SU-DHL-6 (cell line): ENCODE measurements around the gene CPED1.

ENCODE experiments used
- H2AFZ ChIP-seq: fragments of 200-600 bp; sonication (generic); 2 replicates; pipeline ENCODE4 v1.6.1; 2014; ENCODE audit warnings: low read depth, mild to moderate bottlenecking, moderate library complexity, mixed read lengths, antibody characterized with exemption, low read length; ENCODE audit not compliant: severe bottlenecking
- H3F3A ChIP-seq: fragments of 200-600 bp; shearing (Covaris generic); 2 replicates; pipeline ENCODE4 v1.6.0; 2016; ENCODE audit warnings: antibody characterized with exemption, mild to moderate bottlenecking; ENCODE audit not compliant: insufficient read depth
- H3K27ac ChIP-seq: fragments of 200-600 bp; sonication (generic); 2 replicates; pipeline ENCODE4 v1.5.1; 2016; ENCODE audit warnings: low read depth, mild to moderate bottlenecking, low read length, moderate library complexity, mixed read lengths
- H3K27me3 ChIP-seq: fragments of 200-600 bp; sonication (generic), shearing (Covaris generic); 2 replicates; pipeline ENCODE4 v1.6.0; 2014; ENCODE audit warnings: mild to moderate bottlenecking, low read length
- H3K36me3 ChIP-seq: fragments of 200-600 bp; sonication (generic); 2 replicates; pipeline ENCODE4 v1.6.1; 2014; ENCODE audit warnings: mild to moderate bottlenecking, low read length, mixed read lengths
- H3K4me2 ChIP-seq: fragments of 300-600, 200-600 bp; shearing (Covaris generic), sonication (generic); 2 replicates; pipeline ENCODE4 v1.6.0; 2014; ENCODE audit warnings: low read length, low read depth, mild to moderate bottlenecking; ENCODE audit not compliant: poor library complexity, severe bottlenecking
- H3K4me3 ChIP-seq: fragments of 200-600 bp; sonication (generic); 2 replicates; pipeline ENCODE4 v1.5.1; 2014; ENCODE audit warnings: antibody characterized with exemption, low read length, mild to moderate bottlenecking, mixed read lengths; ENCODE audit not compliant: insufficient read depth, poor library complexity, severe bottlenecking
- H3K79me2 ChIP-seq: fragments of 200-600 bp; sonication (generic); 2 replicates; pipeline ENCODE4 v1.6.1; 2014; ENCODE audit warnings: mild to moderate bottlenecking, low read length, moderate library complexity; ENCODE audit not compliant: insufficient read depth
- H3K9ac ChIP-seq: fragments of 200-600 bp; sonication (generic); 2 replicates; pipeline ENCODE4 v1.7.0; 2014; ENCODE audit warnings: mild to moderate bottlenecking, low read length
- H3K9me2 ChIP-seq: fragments of 200-600 bp; sonication (generic); replicated peaks from 2 replicates; pipeline ENCODE4 v1.6.1; 2014; ENCODE audit warnings: low read length; ENCODE audit not compliant: insufficient read depth
- H3K9me3 ChIP-seq: fragments of 200-600 bp; sonication (generic); 2 replicates; pipeline ENCODE4 v1.6.1; 2014; ENCODE audit warnings: low read length, mixed read lengths; ENCODE audit not compliant: insufficient read depth
- H4K20me1 ChIP-seq: fragments of 200-600 bp; sonication (generic); 2 replicates; pipeline ENCODE4 v1.6.1; 2014; ENCODE audit warnings: low read depth, mild to moderate bottlenecking, antibody characterized with exemption, low read length, moderate library complexity, mixed read lengths
- EZH2phosphoT487 ChIP-seq: fragments of 200-600 bp; sonication (generic), shearing (Covaris generic); conservative IDR thresholded peaks from 2 replicates; pipeline ENCODE4 v1.6.1; 2018; ENCODE audit warnings: mild to moderate bottlenecking, antibody characterized with exemption, low read length, moderate library complexity, mixed read lengths
- TF ChIP-seq, protein P1 (sequence below): fragments of 200-600 bp; sonication (generic); IDR thresholded peaks from one replicate; pipeline ENCODE4 v1.5.1; 2017; ENCODE audit warnings: antibody characterized with exemption, mild to moderate bottlenecking, low read length, moderate library complexity; ENCODE audit not compliant: insufficient read depth, poor library complexity, severe bottlenecking

The CPED1 gene

DNA sequence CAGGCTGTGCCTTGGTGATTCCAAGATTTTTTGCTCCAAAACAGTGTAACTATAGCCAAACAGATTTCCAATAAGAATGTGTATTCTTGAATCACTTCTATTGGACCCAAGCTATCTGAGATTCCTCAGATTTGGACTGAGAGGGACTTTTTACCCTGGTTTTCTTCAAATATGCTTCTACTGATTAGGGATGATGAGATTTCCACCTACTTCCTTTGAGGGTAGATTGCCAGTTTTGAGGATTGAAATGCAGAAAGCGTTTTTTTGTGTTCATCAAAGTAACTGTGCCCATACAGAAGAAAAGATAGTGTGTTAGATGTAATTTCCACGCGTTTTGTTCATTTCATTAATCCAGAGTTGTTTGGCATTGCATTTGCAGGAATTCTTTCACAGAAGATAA, 144.9 kb downstream of the CPED1 start:
- Histone ChIP-seq H3K9ac (no peak overlapping the region), H3K9me3 (no peaks in the 10 kb centered on the region), H3K27me3 (no peaks in the 10 kb centered on the region), H4K20me1 (no peaks in the 10 kb centered on the region), H2AFZ (no peak overlapping the region), H3K79me2 (no peaks in the 10 kb centered on the region), H3K4me3 (no peak overlapping the region), H3K9me2 (no peaks in the 10 kb centered on the region), H3K4me2 (no peak overlapping the region), H3F3A (no peaks in the 10 kb centered on the region), H3K27ac (no peak overlapping the region), H3K36me3 (no peaks in the 10 kb centered on the region)
- TF ChIP-seq, protein P1, sequence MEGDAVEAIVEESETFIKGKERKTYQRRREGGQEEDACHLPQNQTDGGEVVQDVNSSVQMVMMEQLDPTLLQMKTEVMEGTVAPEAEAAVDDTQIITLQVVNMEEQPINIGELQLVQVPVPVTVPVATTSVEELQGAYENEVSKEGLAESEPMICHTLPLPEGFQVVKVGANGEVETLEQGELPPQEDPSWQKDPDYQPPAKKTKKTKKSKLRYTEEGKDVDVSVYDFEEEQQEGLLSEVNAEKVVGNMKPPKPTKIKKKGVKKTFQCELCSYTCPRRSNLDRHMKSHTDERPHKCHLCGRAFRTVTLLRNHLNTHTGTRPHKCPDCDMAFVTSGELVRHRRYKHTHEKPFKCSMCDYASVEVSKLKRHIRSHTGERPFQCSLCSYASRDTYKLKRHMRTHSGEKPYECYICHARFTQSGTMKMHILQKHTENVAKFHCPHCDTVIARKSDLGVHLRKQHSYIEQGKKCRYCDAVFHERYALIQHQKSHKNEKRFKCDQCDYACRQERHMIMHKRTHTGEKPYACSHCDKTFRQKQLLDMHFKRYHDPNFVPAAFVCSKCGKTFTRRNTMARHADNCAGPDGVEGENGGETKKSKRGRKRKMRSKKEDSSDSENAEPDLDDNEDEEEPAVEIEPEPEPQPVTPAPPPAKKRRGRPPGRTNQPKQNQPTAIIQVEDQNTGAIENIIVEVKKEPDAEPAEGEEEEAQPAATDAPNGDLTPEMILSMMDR: no peak
- TF ChIP-seq EZH2phosphoT487: no peak

DNA sequence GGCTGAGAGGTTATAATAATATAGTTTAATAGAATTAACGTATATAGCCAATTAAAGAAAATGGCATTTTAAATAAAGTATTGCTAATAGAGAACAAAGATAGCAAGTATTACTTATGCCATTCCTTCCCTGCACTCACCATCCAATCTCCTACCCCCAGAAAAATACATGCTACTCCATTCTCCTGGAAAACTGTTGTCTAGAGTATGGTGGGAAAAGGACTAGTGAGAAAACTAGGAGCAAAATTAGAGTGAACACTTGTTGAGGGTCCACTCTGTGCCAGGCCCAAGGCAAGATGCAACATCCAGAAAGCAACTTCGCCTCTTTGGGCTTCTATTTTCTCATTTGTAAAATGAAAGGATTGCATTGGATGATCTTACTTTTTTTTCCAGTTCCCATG, 149.1 kb downstream of the CPED1 start:
- H3K27ac ChIP-seq: no peak overlapping the region
- no peaks in the 10 kb centered on the region for H3K36me3 ChIP-seq
- H3K9ac ChIP-seq: no peak overlapping the region
- no peaks in the 10 kb centered on the region for H3F3A ChIP-seq
- no peaks in the 10 kb centered on the region for H3K27me3 ChIP-seq
- H3K9me3 ChIP-seq: no peaks in the 10 kb centered on the region
- H3K4me3 ChIP-seq: no peak overlapping the region
- no peaks in the 10 kb centered on the region for H4K20me1 ChIP-seq
- H3K79me2 ChIP-seq: no peaks in the 10 kb centered on the region
- no peak overlapping the region for H3K4me2 ChIP-seq
- H3K9me2 ChIP-seq: no peaks in the 10 kb centered on the region
- TF ChIP-seq, protein P1: no peak
- no peak for TF ChIP-seq EZH2phosphoT487
- H2AFZ ChIP-seq: no peak overlapping the region

DNA sequence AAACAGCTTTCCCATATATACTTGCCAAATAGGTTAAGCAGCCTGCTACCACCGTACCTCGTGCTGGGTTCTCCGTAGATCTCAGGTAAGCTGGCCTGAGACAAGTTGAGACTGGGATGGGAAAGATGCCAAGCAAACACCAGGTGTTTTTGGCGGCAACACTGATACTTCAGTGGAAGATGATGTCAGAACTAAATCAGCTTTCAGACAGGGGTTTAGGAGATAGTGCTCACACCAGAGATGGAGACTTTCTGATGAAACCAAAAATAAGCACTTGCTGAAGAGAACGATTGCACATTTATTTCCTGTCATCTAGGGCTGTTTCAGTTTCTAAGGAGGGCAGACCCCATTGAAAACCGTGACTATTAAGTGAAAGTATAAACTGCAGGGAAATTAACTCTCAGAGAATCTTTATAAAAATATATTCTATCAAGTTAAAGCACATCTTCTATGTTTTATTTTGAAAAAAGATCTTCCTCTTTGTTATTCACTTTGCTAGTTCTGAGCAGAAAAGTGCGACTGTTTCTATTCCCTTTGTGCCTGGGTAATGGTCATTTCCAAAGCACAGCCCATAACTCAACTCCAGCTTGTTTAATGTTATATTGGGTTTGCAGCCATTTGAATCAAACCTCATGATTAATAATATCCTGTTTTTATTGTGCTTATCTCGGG, 149.9 kb downstream of the CPED1 start:
- Histone ChIP-seq H3K4me2 (peak overlapping the region; percentile 38), H3K9me2 (no peaks in the 10 kb centered on the region), H3F3A (no peaks in the 10 kb centered on the region), H3K36me3 (no peaks in the 10 kb centered on the region), H3K27me3 (no peaks in the 10 kb centered on the region), H4K20me1 (no peaks in the 10 kb centered on the region), H3K79me2 (no peaks in the 10 kb centered on the region), H3K27ac (no peak overlapping the region), H3K9ac (no peak overlapping the region), H3K4me3 (no peak overlapping the region), H2AFZ (peak overlapping the region; percentile 44), H3K9me3 (no peaks in the 10 kb centered on the region)
- TF ChIP-seq EZH2phosphoT487: no peak
- TF ChIP-seq, protein P1: no peak
